Muscle layer of duodenum (tissue), 2 donors: ENCODE data around the gene NELFB.
"Not testable (repeated sequence)": the region's sequence is repeated elsewhere in the genome, so short reads cannot be mapped to it uniquely, and the experiment has no call there.

Source experiments
- H3K27ac ChIP-seq: one replicate; pipeline ENCODE4 v1.7.0; 2013; ENCODE audit warnings: mild to moderate bottlenecking, low read length
- H3K27me3 ChIP-seq: one replicate; pipeline ENCODE4 v1.7.0; 2013; ENCODE audit warnings: low read depth, mild to moderate bottlenecking, control low read depth, low read length
- H3K36me3 ChIP-seq, 2 donors: one replicate each; pipeline ENCODE4 v1.7.0; 2013; ENCODE audit warnings: low read length in 2 of 2, control low read depth in 1 of 2, mild to moderate bottlenecking in 1 of 2; ENCODE audit not compliant: insufficient read depth in 2 of 2, control insufficient read depth in 1 of 2
- H3K4me1 ChIP-seq, 2 donors: one replicate each; pipeline ENCODE4 v1.7.0; 2013; ENCODE audit warnings: low read length in 2 of 2, mild to moderate bottlenecking in 2 of 2, control low read depth in 1 of 2, moderate library complexity in 1 of 2; ENCODE audit not compliant: insufficient read depth in 2 of 2, control insufficient read depth in 1 of 2
- H3K4me3 ChIP-seq, 2 donors: one replicate each; pipeline ENCODE4 v1.7.0; 2013; ENCODE audit warnings: low read length in 2 of 2, low read depth in 1 of 2, mild to moderate bottlenecking in 1 of 2
- H3K9me3 ChIP-seq, 2 donors: one replicate each; pipeline ENCODE4 v1.7.0; 2013; ENCODE audit warnings: low read length in 2 of 2, control low read depth in 1 of 2, mild to moderate bottlenecking in 1 of 2; ENCODE audit not compliant: control insufficient read depth in 1 of 2
- donor health status: healthy.

NELFB gene

DNA sequence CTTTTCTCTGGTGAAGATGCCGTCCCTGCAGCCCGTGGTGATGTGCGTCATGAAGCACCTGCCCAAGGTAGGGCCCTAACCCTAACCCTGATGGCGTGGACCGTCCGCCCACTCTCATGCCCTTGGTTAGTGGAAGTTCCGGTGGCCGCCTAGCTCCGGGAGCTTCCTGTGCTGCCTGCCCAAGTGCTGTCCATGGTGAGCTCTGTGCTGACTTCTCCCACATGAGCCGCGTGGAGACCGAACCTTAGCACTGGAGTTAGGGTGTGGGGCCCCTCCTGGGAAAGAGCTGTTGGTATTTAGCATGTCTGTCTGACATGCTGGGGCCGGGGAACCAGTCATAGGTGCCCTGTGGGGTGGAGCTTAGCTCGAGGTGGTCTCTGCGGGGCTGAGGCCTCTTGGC lies 1.2 kb downstream of the NELFB start:
- no peaks in the 10 kb centered on the region for H3K27me3 ChIP-seq
- H3K4me1 ChIP-seq, result peaks cover 9 to 23% of the 10 kb centered on the region in 2 donors
- H3K9me3 ChIP-seq, result no peaks in the 10 kb centered on the region
- peaks cover 11 to 19% of the 10 kb centered on the region in 2 donors for H3K36me3 ChIP-seq
- peak overlapping the region; percentile 16 for H3K27ac ChIP-seq
- H3K4me3 ChIP-seq, result peak overlapping the region; percentile 81 to 99

DNA sequence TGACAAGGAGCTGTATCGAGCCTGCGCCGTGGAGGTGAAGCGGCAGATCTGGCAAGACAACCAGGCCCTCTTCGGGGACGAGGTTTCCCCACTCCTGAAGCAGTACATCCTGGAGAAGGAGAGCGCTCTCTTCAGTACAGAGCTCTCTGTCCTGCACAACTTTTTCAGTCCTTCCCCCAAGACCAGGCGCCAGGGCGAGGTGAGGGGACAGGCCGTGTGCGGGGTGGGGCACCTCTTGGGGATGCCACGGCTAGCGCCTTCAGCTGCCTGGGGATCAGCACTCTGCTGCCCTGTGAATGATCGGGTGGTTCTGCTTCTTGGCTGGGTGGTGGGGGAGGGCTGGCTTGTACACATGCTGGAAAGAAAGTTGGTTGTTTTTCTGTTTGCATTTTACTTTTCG lies 1.7 kb downstream of the NELFB start:
- Histone ChIP-seq H3K36me3 (peaks cover 11 to 19% of the 10 kb centered on the region in 2 donors), H3K4me3 (peak overlapping the region in 1 of 2 donors; percentile 99), H3K9me3 (no peaks in the 10 kb centered on the region), H3K4me1 (peaks cover 9 to 23% of the 10 kb centered on the region in 2 donors), H3K27me3 (no peaks in the 10 kb centered on the region), H3K27ac (no peak overlapping the region)

DNA sequence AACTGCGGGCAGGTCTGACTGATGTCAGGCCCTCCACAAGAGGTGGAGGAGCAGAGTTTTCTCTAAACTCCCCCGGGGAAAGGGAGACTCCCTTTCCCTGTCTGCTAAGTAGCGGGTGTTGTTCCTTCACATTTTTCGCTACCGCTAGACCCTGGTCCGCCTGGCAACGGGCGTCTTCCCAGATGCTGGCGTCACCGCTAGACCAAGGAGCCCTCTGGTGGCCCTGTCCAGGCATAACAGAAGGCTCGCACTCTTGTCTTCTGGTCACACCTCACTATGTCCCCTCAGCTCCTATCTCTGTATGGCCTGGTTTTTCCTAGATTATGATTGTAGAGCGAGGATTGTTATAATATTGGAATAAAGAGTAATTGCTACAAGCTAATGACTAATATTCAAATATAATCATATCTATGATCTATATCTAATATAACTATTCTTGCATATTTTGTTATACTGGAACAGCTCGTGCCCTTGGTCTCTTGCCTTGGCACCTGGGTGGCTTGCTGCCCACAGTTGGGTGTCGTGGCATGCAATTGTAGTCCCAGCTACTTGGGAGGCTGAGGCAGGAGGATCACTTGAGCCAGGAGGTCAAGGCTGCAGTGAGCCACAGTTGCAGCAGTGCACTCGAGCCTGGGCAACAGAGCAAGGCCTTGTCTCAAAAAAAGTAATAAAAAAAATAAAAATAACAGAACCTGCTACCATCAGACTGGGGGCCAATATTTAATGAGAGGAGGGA lies 7.2 kb downstream of the NELFB start:
- H3K27ac ChIP-seq, result not testable (repeated sequence)
- H3K36me3 ChIP-seq, result peaks cover 12 to 45% of the 10 kb centered on the region in 2 donors

DNA sequence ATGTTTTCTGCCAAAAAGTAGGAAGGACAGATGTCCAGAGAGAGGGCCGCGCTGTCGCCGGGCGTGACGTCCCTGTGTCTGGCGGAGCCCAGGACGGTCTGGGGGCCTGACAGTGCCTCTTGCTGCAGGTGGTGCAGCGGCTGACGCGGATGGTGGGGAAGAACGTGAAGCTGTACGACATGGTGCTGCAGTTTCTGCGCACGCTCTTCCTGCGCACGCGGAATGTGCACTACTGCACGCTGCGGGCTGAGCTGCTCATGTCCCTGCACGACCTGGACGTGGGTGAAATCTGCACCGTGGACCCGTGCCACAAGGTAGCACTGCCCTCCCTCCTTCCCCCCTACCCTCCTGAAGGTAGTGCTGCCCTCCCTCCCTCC lies 7.8 kb downstream of the NELFB start:
- no peak overlapping the region for H3K27ac ChIP-seq
- no peaks in the 10 kb centered on the region for H3K4me1 ChIP-seq
- no peak overlapping the region for H3K4me3 ChIP-seq
- no peaks in the 10 kb centered on the region for H3K27me3 ChIP-seq
- no peaks in the 10 kb centered on the region for H3K9me3 ChIP-seq
- peaks cover 15 to 50% of the 10 kb centered on the region in 2 donors for H3K36me3 ChIP-seq

More for the DNA sequence above, 7.2 kb downstream of the NELFB start:
- H3K27me3 ChIP-seq, H3K9me3 ChIP-seq, H3K4me1 ChIP-seq, H3K4me3 ChIP-seq: not testable (repeated sequence)

DNA sequence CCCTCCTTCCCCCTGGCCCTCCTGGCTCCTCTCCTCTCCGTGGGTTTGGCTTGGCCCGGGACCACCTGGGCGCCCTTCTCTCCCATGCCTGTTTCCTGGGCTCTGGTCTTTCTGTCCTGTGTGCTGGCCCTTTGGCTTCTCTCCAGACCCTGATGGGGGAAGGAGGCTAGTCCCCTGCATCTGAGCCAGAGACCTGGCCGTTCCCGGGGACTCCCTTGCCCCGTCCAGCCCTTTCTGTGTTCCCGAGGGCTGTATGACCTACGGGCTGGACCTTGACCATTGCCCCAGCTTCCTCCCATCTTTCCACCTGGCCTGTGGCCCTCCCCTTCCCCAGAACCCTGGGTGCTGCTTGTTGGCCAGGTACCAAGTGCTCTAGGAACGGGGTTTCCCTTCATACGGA lies 8.4 kb downstream of the NELFB start:
- H3K36me3 ChIP-seq, result peaks cover 18 to 50% of the 10 kb centered on the region in 2 donors
- H3K9me3 ChIP-seq, result no peaks in the 10 kb centered on the region
- no peaks in the 10 kb centered on the region for H3K4me1 ChIP-seq
- H3K27ac ChIP-seq, result no peak overlapping the region
- H3K4me3 ChIP-seq, result no peak overlapping the region
- no peaks in the 10 kb centered on the region for H3K27me3 ChIP-seq

DNA sequence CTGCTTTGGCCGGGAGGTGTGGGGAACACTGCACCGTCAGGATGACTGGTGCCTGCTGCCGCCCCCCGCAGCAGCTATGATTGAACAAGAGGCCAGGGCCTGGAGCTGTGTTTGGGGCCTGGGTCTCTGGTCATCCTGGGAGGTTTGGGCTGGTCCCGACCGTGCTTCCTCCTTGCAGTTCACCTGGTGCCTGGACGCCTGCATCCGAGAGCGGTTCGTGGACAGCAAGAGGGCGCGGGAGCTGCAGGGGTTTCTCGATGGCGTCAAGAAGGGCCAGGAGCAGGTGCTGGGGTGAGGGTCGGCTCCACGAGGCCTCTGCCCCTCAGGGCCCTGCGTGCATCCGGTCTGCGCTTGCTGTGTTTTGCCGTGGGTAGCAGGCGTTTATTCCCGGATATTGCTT lies 8.9 kb downstream of the NELFB start:
- peaks cover 0 to 4% of the 10 kb centered on the region in 2 donors for H3K4me1 ChIP-seq
- no peaks in the 10 kb centered on the region for H3K9me3 ChIP-seq
- no peak overlapping the region for H3K27ac ChIP-seq
- peaks cover 13 to 45% of the 10 kb centered on the region in 2 donors for H3K36me3 ChIP-seq
- no peaks in the 10 kb centered on the region for H3K27me3 ChIP-seq
- no peak overlapping the region for H3K4me3 ChIP-seq

DNA sequence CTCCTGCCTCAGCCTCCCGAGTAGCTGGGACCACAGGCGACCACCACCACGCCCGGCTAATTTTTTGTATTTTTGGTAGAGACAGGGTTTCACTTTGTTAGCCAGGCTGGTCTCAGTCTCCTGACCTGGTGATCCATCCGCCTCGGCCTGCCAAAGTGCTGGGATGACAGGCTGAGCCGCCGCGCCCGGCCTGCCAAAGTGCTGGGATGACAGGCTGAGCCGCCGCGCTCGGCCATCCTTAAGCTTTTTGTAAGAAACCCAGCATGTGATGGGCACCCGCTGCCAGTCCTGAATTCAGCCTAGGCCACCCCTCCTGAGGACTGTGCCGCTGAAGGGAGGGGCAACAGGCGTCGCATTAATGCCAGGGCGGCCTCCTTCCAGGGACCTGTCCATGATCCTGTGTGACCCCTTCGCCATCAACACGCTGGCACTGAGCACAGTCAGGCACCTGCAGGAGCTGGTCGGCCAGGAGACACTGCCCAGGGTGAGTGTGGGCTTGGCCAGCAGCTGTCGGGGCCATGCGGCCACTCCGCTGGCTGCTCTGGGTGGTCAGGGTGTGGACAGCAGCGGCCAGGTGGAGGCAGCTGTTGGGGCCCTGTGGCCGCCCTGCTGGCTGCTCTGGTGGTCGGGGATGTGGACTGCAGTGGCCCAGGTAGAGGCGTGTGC lies 10.5 kb downstream of the NELFB start:
- no peaks in the 10 kb centered on the region for H3K9me3 ChIP-seq
- H3K36me3 ChIP-seq, result peaks cover 17 to 42% of the 10 kb centered on the region in 2 donors
- H3K4me1 ChIP-seq, result peaks cover 4 to 11% of the 10 kb centered on the region in 2 donors
- H3K27ac ChIP-seq, result no peak overlapping the region
- no peak overlapping the region for H3K4me3 ChIP-seq
- no peaks in the 10 kb centered on the region for H3K27me3 ChIP-seq

DNA sequence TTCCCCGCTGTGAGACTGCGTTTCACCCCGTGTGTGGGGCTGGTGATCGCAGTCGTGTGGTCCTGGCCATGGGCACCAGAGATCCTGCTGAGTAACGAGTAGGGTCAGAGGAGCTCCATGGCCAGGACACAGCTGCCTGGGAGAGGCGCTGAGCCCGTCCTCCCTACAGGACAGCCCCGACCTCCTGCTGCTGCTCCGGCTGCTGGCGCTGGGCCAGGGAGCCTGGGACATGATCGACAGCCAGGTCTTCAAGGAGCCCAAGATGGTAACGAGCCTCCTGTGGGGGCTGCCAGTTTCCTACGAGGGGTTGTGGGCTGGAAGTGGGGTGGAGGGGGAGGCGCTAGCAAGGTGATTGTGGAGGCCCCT lies 11.0 kb downstream of the NELFB start:
- no peak overlapping the region for H3K4me3 ChIP-seq
- peaks cover 4 to 11% of the 10 kb centered on the region in 2 donors for H3K4me1 ChIP-seq
- no peaks in the 10 kb centered on the region for H3K27me3 ChIP-seq
- H3K27ac ChIP-seq, result no peak overlapping the region
- H3K9me3 ChIP-seq, result no peaks in the 10 kb centered on the region
- peaks cover 17 to 46% of the 10 kb centered on the region in 2 donors for H3K36me3 ChIP-seq

DNA sequence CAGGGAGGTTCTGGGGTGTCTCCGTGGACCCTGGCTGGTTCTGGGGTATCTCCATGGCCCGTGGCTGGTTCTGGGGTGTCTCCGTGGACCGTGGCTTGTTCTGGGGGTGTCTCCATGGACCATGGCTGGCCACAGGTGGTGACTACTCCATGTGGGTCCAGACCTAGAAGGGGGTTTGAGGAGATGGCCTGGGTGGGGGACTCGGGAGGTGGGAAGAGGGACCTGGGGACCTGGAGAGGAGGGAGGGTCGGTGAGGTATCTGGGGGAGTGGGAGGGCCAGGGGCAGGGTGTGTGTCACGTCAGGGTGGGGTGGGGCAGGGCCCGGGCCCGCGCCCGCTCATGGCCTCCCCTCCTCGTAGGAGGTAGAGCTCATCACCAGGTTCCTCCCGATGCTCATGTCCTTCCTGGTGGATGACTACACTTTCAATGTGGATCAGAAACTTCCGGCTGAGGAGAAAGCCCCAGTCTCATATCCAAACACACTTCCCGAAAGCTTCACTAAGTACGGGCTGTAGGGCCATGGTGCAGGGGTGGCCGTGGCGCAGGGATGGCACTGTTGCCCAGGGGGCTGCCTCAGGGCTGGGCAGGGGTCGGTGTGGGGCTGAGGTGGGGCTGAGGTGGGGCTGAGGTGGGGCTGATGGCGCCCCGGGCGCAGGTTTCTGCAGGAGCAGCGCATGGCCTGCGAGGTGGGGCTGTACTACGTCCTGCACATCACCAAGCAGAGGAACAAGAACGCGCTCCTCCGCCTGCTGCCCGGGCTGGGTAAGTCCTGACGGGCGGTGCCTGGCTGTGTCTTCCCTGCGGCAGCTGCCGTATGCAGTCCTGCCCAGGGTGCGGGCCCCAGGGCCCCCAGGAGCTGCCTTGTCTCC lies 11.7 kb downstream of the NELFB start:
- Histone ChIP-seq H3K4me3 (no peak overlapping the region), H3K4me1 (peaks cover 4 to 11% of the 10 kb centered on the region in 2 donors), H3K36me3 (peaks cover 17 to 50% of the 10 kb centered on the region in 2 donors), H3K27me3 (no peaks in the 10 kb centered on the region), H3K9me3 (no peaks in the 10 kb centered on the region), H3K27ac (no peak overlapping the region)

DNA sequence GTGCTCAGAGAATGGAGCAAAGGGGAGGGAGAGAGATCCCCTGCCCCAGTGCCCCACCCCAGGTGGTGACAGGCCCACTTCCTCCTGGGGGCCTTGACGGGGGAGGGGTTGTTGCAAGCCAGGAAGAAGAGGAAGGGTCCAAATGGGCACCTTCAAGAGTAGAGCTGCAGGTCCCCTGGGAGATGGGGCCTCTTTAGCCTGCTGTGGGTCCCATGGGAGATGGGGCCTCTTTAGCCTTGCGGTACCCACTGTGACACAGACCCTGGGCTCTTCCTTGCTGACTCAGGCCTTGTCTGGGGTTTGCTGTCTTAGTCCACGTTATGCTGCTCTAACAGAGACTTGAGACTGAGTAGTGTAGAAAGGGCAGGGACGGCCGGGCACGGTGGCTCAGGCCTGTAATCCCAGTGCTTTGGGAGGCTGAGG lies 12.8 kb downstream of the NELFB start:
- H3K9me3 ChIP-seq, result no peaks in the 10 kb centered on the region
- peaks cover 21 to 61% of the 10 kb centered on the region in 2 donors for H3K36me3 ChIP-seq
- H3K4me3 ChIP-seq, result no peak overlapping the region
- peaks cover 4 to 11% of the 10 kb centered on the region in 2 donors for H3K4me1 ChIP-seq
- H3K27me3 ChIP-seq, result no peaks in the 10 kb centered on the region
- H3K27ac ChIP-seq, result no peak overlapping the region

DNA sequence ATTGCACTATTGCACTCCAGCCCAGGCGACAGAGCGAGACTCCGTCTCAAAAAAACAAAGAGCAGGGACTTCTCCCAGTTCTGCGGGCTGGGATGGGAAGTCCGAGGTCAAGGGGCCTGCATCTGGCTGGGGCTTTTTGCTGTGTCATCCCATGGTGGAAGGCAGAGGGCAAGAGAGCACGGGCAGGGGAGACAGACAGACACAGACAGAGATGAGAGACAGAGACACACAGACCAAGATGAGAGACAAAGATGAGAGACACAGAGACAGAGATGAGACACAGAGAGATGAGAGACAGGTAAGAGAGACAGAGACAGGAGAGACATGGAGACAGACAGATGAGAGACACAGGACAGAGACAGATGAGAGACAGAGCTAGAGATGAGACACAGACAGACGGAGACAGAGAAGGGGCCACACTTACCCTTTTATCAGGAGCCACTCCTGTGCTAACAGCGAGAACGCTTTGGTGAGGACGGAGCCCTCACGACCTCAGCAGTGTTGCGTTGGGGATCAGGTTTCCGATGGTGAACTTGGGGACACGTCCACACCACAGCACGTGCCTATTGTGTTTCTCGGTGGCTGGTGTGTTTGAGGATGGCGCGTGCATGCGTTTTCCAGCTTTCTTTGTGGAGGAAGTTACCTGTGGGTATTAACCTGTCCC lies 13.5 kb downstream of the NELFB start:
- Histone ChIP-seq H3K4me3 (no peak overlapping the region), H3K4me1 (peaks cover 4 to 11% of the 10 kb centered on the region in 2 donors), H3K27ac (no peak overlapping the region), H3K9me3 (no peaks in the 10 kb centered on the region), H3K36me3 (peaks cover 21 to 63% of the 10 kb centered on the region in 2 donors), H3K27me3 (no peaks in the 10 kb centered on the region)
